ENCODE results near the gene ATF6B. TPM values are rescaled to one million over a fixed set of nuclear protein-coding genes. Genes with fewer than 3 reads are reported as not detected.
A peak's percentile ranks its signal among the peaks of the same experiment; 100 is the strongest.

Gene ATF6B
- total and polyA plus RNA-seq, 8 donors = 30.2 to 68.0 (median 39.1) TPM

DNA sequence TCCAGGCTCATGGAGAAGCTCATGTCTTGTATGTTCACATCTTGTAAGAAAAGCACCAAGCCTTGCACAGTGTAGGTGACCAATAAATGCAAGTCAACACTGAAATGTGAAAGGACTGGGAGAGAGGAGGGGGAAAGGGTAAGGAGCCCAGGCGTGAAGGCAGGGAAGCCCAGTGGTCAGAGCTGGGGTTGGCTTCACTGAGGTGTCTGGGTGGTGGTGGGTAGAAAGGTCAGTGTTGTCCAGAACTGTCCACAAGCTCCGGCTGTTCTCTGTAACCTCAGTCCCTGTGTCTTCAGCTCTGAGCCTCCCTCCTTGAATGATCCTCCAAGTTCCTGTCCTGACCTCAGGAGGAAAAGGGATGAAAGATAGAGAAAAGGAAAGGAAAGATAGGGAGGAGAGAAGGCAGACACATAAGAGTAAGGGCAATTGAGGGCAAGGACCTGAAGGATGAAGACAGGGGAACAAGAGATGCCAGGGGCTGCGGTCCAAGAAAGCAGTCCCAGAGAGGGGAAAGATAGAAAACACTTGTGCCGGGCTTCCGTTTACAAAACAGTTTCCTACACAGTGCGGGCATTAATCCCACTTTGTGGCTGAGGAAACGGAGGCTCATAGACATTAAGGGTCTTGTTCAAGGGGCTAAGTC, 16.5 kb downstream of the ATF6B start:
- no peak overlapping the region for H3K4me3 ChIP-seq
- 63 to 66% methylated on average over 7 of the region's 7 CpGs for WGBS, 2 donors
- peaks cover 0 to 8% (median 0%) of the 10 kb centered on the region in 3 donors for H3K4me1 ChIP-seq
- H3K9me3 ChIP-seq = no peaks in the 10 kb centered on the region
- DNase-seq = no peak
- ATAC-seq = no peak
- no peak overlapping the region for H3K27ac ChIP-seq
- no peaks in the 10 kb centered on the region for H3K27me3 ChIP-seq
- intact Hi-C loops (cut with DNase I) = loop anchor here in 1 of 3 donors (10.0 kb wide), 1 partner anchor 53 kb away; the partner anchor contains the start of gene EGFL8
- peaks cover 0 to 10% (median 0%) of the 10 kb centered on the region in 3 donors for H3K36me3 ChIP-seq
- FAIRE-seq = no peak
- TF ChIP-seq, protein P1, sequence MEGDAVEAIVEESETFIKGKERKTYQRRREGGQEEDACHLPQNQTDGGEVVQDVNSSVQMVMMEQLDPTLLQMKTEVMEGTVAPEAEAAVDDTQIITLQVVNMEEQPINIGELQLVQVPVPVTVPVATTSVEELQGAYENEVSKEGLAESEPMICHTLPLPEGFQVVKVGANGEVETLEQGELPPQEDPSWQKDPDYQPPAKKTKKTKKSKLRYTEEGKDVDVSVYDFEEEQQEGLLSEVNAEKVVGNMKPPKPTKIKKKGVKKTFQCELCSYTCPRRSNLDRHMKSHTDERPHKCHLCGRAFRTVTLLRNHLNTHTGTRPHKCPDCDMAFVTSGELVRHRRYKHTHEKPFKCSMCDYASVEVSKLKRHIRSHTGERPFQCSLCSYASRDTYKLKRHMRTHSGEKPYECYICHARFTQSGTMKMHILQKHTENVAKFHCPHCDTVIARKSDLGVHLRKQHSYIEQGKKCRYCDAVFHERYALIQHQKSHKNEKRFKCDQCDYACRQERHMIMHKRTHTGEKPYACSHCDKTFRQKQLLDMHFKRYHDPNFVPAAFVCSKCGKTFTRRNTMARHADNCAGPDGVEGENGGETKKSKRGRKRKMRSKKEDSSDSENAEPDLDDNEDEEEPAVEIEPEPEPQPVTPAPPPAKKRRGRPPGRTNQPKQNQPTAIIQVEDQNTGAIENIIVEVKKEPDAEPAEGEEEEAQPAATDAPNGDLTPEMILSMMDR (IDR thresholded peaks at IDR 0.05) = no peak

DNA sequence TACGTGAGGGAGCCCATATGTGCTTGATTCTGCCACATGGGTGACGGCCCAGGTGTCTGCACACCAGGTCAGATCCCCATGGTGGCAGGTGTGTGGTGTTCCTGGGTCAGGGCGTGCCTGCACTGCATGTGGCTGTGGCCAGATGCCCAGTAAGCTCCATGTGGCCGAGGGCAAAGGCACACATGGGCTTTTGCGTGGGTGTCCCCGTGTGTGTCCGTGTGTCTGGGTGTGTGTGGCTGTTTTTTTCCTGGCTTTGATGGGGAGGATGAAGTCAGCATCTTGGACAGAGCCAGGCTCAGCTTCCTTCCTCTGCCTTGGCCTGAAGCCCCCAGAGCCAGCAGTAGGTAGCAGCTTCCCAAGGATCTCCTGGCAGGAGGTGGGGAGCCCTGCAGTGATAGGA, 17.4 kb downstream of the ATF6B start:
- intact Hi-C loops (cut with DNase I) = loop anchor here in 1 of 3 donors (10.0 kb wide), 1 partner anchor 54 kb away; the partner anchor contains the start of gene EGFL8
- Histone ChIP-seq H3K4me1 (peaks cover 0 to 8% (median 0%) of the 10 kb centered on the region in 3 donors), H3K4me3 (no peak overlapping the region), H3K27ac (no peak overlapping the region), H3K36me3 (peaks cover 0 to under 1% (median 0%) of the 10 kb centered on the region in 3 donors), H3K27me3 (no peaks in the 10 kb centered on the region), H3K9me3 (no peaks in the 10 kb centered on the region)
- TF ChIP-seq, protein P1 (IDR thresholded peaks at IDR 0.05) = no peak
- ATAC-seq (peak in 1 of 4 donors; percentile 14), DNase-seq (peak in 2 of 6 donors; percentile 49 to 53), FAIRE-seq (no peak)
- 22 to 31% methylated on average over 7 of the region's 7 CpGs for WGBS, 2 donors

DNA sequence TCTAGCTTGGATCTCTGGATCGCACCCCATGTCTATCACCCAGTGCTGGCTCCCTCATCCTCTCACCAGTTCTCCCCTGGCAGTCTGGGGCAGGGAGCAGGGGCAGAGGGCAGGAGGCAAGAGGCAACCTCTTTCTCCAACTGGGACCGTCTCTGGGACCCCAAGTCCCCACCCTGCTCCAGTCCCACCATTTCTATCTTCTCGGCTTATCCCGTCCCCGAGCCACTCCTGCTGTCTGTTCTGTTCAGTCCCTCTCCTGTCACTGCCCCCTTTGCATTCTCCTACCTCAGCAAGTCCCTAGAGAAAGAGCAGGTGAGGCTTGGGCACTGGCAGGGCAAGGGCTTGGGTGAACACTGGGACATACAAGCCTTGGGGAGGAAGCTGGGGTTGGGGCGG, 18.3 kb downstream of the ATF6B start:
- H3K27me3 ChIP-seq = no peaks in the 10 kb centered on the region
- TF ChIP-seq, protein P1 (IDR thresholded peaks at IDR 0.05) = no peak
- H3K4me1 ChIP-seq = peaks cover 0 to 8% (median 0%) of the 10 kb centered on the region in 3 donors
- H3K36me3 ChIP-seq = no peaks in the 10 kb centered on the region
- 35 to 37% methylated on average over 6 of the region's 6 CpGs for WGBS, 2 donors
- no peaks in the 10 kb centered on the region for H3K9me3 ChIP-seq
- no peak for ATAC-seq
- no peak overlapping the region for H3K4me3 ChIP-seq
- intact Hi-C loops (cut with DNase I) = loop anchor here in 1 of 3 donors (10.0 kb wide), 1 partner anchor 55 kb away; the partner anchor contains the start of gene EGFL8
- FAIRE-seq = no peak
- H3K27ac ChIP-seq = no peak overlapping the region
- DNase-seq = no peak

DNA sequence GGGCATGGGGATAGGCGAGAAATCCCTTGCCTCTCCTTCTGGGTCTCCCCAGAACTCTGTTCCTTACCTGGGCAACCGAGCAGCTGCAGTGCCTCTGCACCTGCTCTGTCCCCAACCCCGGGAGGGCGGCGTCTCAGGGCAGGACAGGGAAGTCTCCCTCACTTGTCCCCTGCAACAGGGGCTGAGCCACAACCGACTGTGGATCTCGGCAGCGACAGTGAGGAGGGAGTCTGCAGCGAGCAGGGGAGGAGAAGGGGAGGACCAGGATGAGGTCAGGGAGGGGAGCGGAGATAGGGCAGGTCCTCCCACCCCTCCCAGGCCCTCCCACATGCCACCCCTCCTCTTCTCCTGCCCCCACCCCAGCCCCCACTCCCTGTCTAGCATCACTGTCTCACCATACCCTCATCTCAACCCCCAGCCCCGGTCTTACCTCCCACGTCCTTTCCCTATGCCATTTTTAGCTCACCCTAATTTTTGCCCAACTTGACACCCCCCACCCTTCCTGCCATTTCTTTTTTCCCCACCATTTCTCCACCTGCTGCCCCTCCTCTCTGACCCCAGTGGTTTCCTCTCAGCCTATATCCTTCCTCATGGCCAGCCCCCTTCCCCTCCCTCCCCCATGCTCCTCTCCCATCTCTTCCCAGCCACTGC, 18.8 kb downstream of the ATF6B start, which contains the start of gene TNXB:
TSS of gene TNXB (minus strand) at position 225 of the 651 bp plus-strand sequence. CDS start 11,140 bp downstream, outside the sequence.
- intact Hi-C loops (cut with DNase I) = no loop called here
- peak in 2 of 6 donors; percentile 43 to 56 for DNase-seq
- Histone ChIP-seq H3K4me1 (peaks cover 0 to 8% (median 0%) of the 10 kb centered on the region in 3 donors), H3K36me3 (no peaks in the 10 kb centered on the region), H3K27ac (peak within 1 kb of the TSS in 1 of 4 donors; percentile 33), H3K27me3 (no peaks in the 10 kb centered on the region), H3K9me3 (no peaks in the 10 kb centered on the region), H3K4me3 (peak within 1 kb of the TSS in 1 of 4 donors; percentile 14)
- peak in 3 of 4 donors; percentile 8 to 30 (median 17) for ATAC-seq
- TF ChIP-seq, protein P1 (IDR thresholded peaks at IDR 0.05) = no peak
- 9 to 11% methylated on average over 11 to 12 of the region's 12 CpGs for WGBS, 2 donors
- no peak for FAIRE-seq

All from pancreas (tissue), 10 donors.